Loucy (cell line): Measurements from ENCODE around the gene OGT.

Experiments
- H2AFZ ChIP-seq: fragments of 200-600 bp; sonication (generic); 2 replicates; pipeline ENCODE4 v1.6.0; 2016; ENCODE audit warnings: antibody characterized with exemption, mild to moderate bottlenecking, low read length, moderate library complexity
- H3F3A ChIP-seq: fragments of 200-600 bp; 2 replicates; pipeline ENCODE4 v1.6.0; 2016; ENCODE audit warnings: antibody characterized with exemption, low read depth, mild to moderate bottlenecking
- H3K27me3 ChIP-seq: fragments of 200-600 bp; sonication (generic); 2 replicates; pipeline ENCODE4 v1.6.1; 2014; ENCODE audit warnings: low read length, mild to moderate bottlenecking; ENCODE audit not compliant: insufficient read depth, poor library complexity, severe bottlenecking
- H3K36me3 ChIP-seq: fragments of 200-600 bp; sonication (generic); 2 replicates; pipeline ENCODE4 v1.6.1; 2016; ENCODE audit warnings: low read length; ENCODE audit not compliant: insufficient read depth
- H3K4me1 ChIP-seq: fragments of 200-600 bp; sonication (generic); 2 replicates; pipeline ENCODE4 v1.5.1; 2014; ENCODE audit warnings: low read length, mild to moderate bottlenecking; ENCODE audit not compliant: insufficient read depth, poor library complexity, severe bottlenecking
- H3K4me2 ChIP-seq: fragments of 200-600 bp; sonication (generic); 2 replicates; pipeline ENCODE4 v1.6.0; 2014; ENCODE audit warnings: antibody characterized with exemption, low read length, low read depth, mild to moderate bottlenecking; ENCODE audit not compliant: poor library complexity, severe bottlenecking
- H3K4me3 ChIP-seq: fragments of 200-600 bp; sonication (generic); 2 replicates; pipeline ENCODE4 v1.5.1; 2014; ENCODE audit warnings: low read length, mild to moderate bottlenecking, mixed read lengths; ENCODE audit not compliant: poor library complexity, severe bottlenecking
- H3K79me2 ChIP-seq: fragments of 200-600 bp; sonication (generic); 2 replicates; pipeline ENCODE4 v1.6.1; 2014; ENCODE audit warnings: low read length; ENCODE audit not compliant: insufficient read depth
- H3K9ac ChIP-seq: fragments of 200-600 bp; sonication (generic); 2 replicates; pipeline ENCODE4 v1.6.0; 2014; ENCODE audit warnings: mild to moderate bottlenecking, low read depth, low read length, moderate library complexity; ENCODE audit not compliant: poor library complexity, severe bottlenecking
- H3K9me2 ChIP-seq: fragments of 200-600 bp; sonication (generic); replicated peaks from 2 replicates; pipeline ENCODE4 v1.6.1; 2016; ENCODE audit warnings: low read depth, low read length, mixed read lengths
- H3K9me3 ChIP-seq: fragments of 200-600 bp; sonication (generic); 2 replicates; pipeline ENCODE4 v1.6.1; 2014; ENCODE audit warnings: mild to moderate bottlenecking, antibody characterized with exemption, low read length, low read depth; ENCODE audit not compliant: insufficient read depth
- H4K20me1 ChIP-seq: fragments of 200-600 bp; sonication (generic); 2 replicates; pipeline ENCODE4 v1.6.0; 2014; ENCODE audit warnings: antibody characterized with exemption, low read length, mild to moderate bottlenecking; ENCODE audit not compliant: insufficient read depth, poor library complexity, severe bottlenecking
- CTCF ChIP-seq: fragments of 200-600 bp; sonication (generic); conservative IDR thresholded peaks from 2 replicates; pipeline ENCODE4 v1.5.1; 2014; ENCODE audit warnings: mild to moderate bottlenecking, antibody characterized with exemption, low read length
- EZH2phosphoT487 ChIP-seq: fragments of 200-600 bp; IDR thresholded peaks from 2 replicates; pipeline ENCODE4 v1.6.1; 2018; ENCODE audit warnings: antibody characterized with exemption, mild to moderate bottlenecking, moderate library complexity, borderline replicate concordance

The OGT gene

GRCh38 chrX:71532078-71532752, 689 bp upstream of the OGT start:
- TF ChIP-seq EZH2phosphoT487 (no peak), CTCF (no peak)
- Histone ChIP-seq H3K36me3 (no peaks in the 10 kb centered on the region), H3K4me2 (peak overlapping the region; percentile 79), H3K9me3 (no peaks in the 10 kb centered on the region), H3K27me3 (no peaks in the 10 kb centered on the region), H3K79me2 (peaks cover 56% of the 10 kb centered on the region), H3F3A (no peaks in the 10 kb centered on the region), H4K20me1 (peaks cover 25% of the 10 kb centered on the region), H2AFZ (peak overlapping the region; percentile 93), H3K9ac (peak overlapping the region; percentile 80), H3K9me2 (no peaks in the 10 kb centered on the region), H3K4me3 (peak overlapping the region; percentile 88), H3K4me1 (peaks cover 7% of the 10 kb centered on the region)

- TF ChIP-seq EZH2phosphoT487, result no peak
- no peaks in the 10 kb centered on the region for H3K9me3 ChIP-seq
These were observed 579 bp downstream of the OGT start for GRCh38 chrX:71533516-71533850.

GRCh38 chrX:71533851-71534561, 1.1 kb downstream of the OGT start:
- no peak overlapping the region for H2AFZ ChIP-seq

More at GRCh38 chrX:71533516-71533850, 579 bp downstream of the OGT start:
- Histone ChIP-seq H3K9ac (peak overlapping the region; percentile 95), H4K20me1 (peaks cover 36% of the 10 kb centered on the region), H3K4me2 (peak overlapping the region; percentile 93), H3K9me2 (no peaks in the 10 kb centered on the region), H3K27me3 (no peaks in the 10 kb centered on the region), H3K4me3 (peak overlapping the region; percentile 88), H3F3A (no peaks in the 10 kb centered on the region), H2AFZ (no peak overlapping the region), H3K79me2 (peaks cover 69% of the 10 kb centered on the region), H3K4me1 (peaks cover 14% of the 10 kb centered on the region), H3K36me3 (peaks cover 9% of the 10 kb centered on the region; the same call in 1 of the 2 replicates)

More at GRCh38 chrX:71533851-71534561, 1.1 kb downstream of the OGT start:
- Histone ChIP-seq H3K27me3 (no peaks in the 10 kb centered on the region), H3K36me3 (peaks cover 11% of the 10 kb centered on the region; the same call in 1 of the 2 replicates), H3K9me2 (no peaks in the 10 kb centered on the region), H3K4me3 (peak overlapping the region; percentile 88), H3K9me3 (no peaks in the 10 kb centered on the region), H3K4me1 (peaks cover 14% of the 10 kb centered on the region), H3F3A (no peaks in the 10 kb centered on the region), H3K79me2 (peaks cover 74% of the 10 kb centered on the region), H3K4me2 (peak overlapping the region; percentile 93), H3K9ac (peak overlapping the region; percentile 95), H4K20me1 (peaks cover 42% of the 10 kb centered on the region)
- TF ChIP-seq EZH2phosphoT487 (no peak), CTCF (no peak)
